ENCODE measurements around the gene SPRING1.

The SPRING1 gene

DNA sequence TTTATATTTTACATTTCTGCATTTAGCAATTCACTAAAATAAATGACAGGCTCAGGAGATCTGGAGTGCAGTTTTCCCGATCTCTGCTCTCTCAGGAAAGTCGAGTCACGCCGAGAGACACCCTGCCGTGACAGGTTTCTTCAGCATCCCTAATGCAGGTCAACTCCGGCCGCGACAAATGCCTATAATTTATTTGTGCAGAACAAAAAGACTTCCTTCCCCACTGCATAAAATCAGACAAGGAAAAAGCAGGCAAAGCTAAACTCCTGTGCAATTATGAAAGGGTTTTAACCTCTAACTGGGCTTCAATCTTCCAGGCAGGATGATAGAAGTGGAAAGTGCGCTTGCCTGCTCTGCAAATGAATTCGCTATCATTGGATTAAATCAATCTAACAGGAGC, 28.1 kb downstream of the SPRING1 start:
- no peak for DNase-seq (ENCODE audit: low read depth in 4 of 4, low spot score in 1 of 4)

DNA sequence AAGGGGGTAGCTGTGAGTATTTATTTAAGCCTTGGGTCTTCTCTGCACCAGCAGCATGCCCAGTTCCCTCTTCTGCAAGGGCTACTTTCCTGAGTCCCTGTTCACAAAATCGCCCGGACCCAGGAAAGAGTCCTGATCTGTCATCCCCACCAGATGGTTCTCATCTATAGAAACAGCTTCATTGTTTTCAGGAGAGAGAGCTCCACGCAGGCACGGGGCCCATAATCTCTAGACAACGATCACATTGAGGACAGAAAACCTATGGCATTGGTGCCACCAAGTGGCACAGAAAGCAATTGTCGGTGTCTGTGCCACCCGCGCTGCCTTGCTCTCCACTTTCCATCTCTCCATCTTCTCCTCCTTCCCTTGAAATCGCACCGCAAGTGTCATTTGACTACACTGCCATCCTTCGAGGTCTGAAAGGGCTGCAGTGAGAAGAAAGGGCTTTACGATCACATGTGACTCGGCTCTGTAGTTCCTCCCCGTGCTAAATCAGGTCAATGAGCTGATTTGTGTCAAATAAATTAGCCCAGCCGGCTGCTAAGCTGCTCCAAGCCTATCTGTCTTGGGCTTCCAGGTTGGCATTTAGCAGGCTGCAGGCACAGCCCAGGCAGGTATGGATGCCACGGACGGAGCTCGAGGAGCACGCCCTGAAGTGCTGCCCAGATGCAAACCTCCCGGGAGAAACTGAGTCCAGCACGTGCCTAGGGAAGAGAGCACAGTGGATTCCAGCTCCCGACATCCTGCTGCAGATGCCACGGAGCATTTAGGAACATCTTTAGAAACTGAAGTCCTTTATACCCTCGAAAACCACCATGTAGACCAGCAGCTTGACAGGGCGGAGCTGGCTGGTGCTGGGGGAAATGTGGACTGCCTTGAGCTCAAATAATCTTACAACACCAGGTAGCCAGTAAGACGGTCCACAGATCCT, 28.8 kb downstream of the SPRING1 start:
- DNase-seq (ENCODE audit: low read depth in 4 of 4, low spot score in 1 of 4), result peak in 2 of 4 experiments; percentile 4 to 18

DNA sequence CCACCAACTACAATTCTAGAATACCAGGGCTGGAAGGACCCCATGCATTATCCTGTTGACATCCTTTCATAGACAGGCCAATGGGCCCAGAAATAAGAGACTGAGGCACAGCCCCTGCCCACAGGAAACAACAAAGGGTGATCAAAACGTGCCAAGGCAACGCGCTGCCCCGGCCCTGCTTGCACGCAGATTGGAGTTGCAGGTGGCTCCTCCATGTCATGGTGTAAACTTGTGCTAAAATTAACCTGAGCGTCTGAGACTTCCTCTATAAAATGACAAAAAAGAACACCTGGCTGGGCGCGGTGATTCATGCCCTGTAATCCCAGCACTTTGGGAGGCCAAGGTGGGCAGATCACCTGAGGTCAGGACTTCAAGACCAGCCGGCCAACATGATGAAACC, 30.1 kb downstream of the SPRING1 start:
- no peak for DNase-seq (ENCODE audit: low read depth in 4 of 4, low spot score in 1 of 4)

DNA sequence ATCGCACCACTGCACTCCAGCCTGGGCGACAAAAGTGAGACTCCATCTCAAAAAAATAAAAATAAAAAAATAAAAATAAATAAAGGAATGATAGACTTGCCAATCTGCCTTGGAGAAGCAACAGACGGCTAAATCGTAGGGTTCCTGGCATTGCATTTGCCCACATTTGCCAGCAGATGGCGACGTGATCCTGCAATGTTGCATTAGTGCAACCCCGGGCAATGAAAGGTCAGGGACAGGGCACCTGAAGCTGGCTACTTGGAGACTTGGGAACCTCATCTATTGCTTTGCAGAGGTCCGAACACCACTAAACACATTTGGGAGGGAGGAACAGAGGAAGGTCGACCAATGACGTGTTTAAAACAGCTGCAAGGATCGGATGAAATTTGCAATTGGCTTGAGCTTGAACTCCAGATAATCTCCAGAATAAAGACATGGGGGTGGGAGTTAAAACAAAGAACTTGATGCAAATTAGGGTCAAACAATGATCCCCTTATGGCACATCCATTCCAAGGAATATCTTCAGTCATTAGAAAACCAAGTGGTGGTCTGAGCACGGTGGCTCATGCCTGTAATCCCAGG, 34.6 kb downstream of the SPRING1 start:
- DNase-seq (ENCODE audit: low read depth in 4 of 4, low spot score in 1 of 4), result peak; percentile 43 to 48 (median 44)

DNA sequence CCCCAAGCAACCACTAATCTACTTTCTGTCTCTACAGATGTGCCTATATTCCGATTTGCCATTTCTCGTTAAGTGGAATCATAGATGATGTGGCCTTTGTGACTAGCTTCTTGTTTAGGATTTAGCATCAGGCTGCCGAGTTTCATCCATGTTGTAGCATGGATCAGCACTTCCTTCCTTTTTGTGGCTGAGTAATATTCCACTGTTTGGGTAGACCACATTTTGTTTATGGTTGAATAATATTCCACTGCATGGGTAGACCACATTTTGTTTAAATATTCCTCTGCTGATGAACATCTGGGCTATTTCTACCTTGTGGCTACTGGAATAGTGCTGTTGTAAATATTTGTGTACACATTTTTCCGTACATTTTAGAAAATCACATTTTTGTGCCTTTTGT, 36.4 kb downstream of the SPRING1 start:
- no peak for DNase-seq (ENCODE audit: low read depth in 4 of 4, low spot score in 1 of 4)

DNA sequence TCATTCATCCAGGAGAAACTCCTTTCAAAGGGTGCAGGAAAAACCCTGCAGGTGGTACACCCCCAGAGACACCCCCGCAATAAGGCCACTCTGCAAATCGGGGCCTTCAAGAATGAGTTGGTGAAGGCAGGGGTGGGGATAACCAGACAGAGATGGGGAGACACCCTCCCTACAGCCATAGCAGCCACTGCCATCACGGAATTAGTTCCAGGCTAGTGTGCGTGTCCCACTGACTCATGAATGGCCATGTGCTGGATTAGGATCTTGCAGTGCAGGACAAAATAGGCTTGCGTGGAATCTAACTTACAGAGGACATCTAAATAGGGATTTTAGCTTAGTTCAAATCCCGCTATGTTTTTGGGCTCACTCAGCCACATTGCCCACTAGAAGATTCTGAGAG, 37.8 kb downstream of the SPRING1 start:
- no peak for DNase-seq (ENCODE audit: low read depth in 4 of 4, low spot score in 1 of 4)

DNA sequence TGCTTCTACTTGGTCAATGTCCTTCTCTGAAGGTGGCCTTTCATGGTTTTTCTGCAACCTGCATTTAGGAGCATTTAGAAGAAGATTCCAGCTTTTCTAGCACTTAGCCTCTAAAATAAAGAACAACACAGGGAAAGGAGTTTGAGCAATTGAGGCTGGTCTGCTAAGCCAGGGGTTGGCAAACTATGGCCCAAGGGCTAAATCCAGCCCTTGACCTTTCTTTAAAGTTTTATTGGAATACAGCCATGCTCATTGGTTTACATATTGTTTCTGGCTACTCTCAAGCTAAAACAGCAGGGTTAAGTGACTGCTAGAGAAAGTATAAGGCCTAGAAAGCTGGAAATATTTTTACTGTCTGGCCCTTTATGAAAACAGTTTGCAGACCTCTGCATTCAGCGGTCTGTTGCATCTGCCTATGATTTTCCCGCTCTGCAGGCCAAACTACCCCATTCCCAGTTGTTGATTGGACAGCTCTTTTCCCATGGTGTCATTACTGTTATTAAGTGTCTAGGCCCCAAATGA, 39.3 kb downstream of the SPRING1 start:
- no peak for DNase-seq (ENCODE audit: low read depth in 4 of 4, low spot score in 1 of 4)

DNA sequence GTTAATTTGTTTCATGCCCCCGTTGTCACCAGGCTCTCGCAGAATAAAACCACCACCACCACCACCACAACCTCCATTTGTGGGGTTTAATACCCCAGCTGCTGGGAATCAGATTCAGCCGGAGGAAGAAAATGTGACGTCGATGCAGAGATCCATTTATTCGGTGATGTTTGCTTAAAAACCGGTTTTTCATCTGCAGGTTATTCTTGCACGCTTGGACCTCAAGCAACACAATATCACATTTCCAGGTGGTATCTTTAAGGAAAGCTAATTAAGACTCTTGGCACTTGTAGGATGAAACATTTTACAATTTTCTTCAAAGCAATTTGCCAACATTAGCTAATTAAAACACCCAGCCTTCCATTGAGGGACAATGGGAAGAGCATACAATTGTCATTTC, 39.8 kb downstream of the SPRING1 start:
- DNase-seq (ENCODE audit: low read depth in 4 of 4, low spot score in 1 of 4), result no peak

DNA sequence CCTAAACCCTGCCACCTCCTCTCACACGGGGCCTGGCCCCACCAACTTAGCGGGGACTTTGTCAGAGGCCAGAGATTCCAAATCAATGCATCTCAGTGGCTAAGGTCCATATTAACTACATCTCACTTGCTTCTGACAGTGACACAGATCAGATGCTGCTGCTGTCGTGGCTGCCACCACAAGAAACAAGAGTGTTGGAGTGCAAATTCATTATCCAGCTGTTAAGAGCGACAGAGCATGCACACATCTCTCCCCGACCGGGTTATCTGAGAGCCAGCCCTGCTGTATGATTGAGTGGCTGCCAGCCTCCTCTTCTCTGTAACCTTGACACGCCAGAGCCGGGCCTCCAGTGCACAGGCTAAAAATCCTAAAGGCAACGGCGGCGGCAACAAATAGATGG, 40.2 kb downstream of the SPRING1 start:
- no peak for DNase-seq (ENCODE audit: low read depth in 4 of 4, low spot score in 1 of 4)

DNA sequence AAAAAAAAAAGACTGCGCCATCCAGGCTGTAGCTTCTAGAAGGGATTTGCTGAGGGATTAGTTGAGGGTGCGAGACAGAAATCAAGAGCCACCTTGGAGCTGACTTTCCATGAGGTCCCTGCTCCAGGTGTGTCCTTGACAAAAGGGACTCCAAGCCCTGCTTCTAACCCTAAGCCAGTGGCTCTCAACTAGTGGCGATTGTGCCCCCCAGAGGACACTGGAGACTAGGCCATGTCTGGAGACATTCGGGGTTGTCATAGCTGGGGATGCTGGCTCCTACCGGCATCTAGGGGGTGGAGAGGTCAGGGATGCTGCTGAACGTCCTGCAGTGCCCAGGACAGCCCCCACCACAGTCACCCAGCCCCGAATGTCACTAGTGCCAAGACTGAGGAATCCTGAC, 40.6 kb downstream of the SPRING1 start:
- no peak for DNase-seq (ENCODE audit: low read depth in 4 of 4, low spot score in 1 of 4)

DNA sequence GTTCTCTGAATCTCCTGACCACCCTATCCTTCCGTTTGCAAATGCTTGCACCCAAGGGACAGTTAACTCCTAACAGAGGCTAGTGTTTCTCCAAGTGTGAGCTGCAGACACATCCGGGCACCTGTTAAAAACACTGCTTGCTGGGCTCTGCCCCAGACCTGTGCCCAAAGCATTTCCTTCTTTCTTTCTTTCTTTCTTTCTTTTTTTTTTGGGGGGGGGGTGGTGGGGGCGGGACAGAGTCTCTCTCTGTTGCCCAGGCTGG, 42.5 kb downstream of the SPRING1 start:
- DNase-seq (ENCODE audit: low read depth in 4 of 4, low spot score in 1 of 4), result no peak

DNA sequence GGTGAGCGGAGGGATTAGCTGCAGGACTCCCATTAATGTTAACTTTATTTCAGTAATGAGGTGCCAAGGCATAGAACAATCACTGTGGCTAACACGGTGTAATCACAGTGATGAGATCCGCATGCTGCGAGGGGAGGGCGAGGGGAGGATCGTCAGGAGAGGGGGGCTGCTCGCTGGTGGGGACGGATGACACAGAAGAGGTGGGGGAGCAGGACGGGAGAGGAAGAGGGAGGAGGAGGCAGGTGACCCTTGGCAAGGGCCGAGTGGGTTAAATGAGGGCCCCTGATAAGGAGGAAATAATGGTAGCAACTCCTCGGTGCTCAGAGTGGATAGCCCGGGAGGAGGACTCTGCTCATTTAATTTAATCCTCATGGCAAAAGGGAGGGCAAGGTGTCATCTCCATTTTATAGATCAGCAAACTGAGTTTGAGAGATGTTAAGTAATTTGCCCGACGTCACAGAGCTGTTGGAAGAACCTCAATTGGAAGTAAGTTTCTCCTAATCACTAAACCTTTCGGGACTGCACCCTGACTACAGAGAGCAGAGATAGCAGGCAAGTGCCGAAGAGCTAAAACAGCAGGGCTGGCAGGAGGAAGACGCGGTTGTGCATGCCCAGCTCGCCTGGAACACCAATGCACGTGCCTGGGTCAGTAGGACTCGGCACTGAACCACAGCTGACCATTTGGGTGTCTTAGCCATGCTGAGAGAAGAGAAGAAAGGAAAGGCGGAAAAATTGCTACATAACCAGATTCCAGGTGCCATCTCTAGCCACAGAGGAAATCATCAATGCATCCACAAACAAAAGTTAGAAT, 43.0 kb downstream of the SPRING1 start:
- DNase-seq (ENCODE audit: low read depth in 4 of 4, low spot score in 1 of 4), result no peak

DNA sequence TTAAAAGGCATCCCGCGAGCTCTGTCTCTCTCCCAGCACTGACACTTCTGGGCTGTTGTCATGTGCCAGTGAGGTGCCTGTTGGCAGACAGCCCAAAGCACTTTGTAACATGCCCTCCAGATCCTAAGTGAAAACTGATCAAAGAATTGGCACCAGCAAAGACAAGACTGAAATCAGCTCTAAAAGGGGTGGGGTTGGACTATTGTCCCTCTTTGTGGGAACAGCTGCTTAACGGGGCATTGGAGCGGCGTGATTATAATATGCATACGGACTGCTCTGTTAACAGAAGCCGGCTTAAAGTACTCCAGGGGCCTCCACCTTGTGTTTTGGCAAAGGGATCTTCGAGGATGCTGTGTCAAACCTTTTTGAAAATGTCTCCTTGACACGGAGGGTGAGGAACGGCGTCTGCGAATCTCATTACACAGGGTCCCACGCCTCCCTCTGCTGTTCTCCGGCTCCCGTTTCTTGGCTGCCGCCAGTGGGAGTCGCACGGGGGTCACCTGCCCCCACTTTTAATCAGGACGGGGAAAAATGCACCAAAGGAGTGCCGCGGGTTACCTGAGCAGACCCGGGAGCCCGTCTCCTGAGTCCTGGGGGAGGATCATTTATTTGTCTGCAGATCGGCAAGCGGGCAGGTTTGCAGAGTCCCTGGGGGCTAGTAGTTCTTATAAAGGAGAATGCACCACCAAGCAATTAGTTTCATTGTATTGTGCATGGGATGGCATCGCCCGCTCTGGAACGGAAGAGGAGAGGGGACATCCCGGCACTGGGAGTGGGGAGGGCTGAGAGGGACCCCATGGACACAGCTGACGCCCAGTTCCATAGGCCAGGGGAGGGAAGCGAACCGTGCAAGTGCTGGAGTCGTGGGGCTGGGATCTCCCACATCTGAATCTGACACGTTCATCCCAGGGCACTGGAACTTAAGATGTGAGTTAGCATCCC, 44.3 kb downstream of the SPRING1 start:
- no peak for DNase-seq (ENCODE audit: low read depth in 4 of 4, low spot score in 1 of 4)

DNA sequence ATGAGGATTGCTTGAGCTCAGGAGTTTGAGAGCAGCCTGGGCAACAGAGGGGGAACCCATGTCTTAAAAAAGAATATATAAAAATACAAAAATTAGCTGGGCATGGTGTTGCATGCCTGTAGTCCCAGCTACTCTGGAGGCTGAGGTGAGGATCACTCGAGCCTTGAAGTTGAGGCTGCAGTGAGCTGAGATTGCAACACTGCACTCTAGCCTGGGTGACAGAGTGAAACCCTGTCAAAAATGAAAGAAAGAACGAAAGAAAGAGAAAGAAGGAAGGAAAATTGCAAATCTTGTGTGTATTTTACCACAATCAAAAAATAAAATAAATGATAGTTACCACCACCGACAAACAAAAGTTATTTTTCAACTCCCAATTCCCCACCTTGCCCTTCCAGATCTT, 45.3 kb downstream of the SPRING1 start:
- no peak for DNase-seq (ENCODE audit: low read depth in 4 of 4, low spot score in 1 of 4)

DNA sequence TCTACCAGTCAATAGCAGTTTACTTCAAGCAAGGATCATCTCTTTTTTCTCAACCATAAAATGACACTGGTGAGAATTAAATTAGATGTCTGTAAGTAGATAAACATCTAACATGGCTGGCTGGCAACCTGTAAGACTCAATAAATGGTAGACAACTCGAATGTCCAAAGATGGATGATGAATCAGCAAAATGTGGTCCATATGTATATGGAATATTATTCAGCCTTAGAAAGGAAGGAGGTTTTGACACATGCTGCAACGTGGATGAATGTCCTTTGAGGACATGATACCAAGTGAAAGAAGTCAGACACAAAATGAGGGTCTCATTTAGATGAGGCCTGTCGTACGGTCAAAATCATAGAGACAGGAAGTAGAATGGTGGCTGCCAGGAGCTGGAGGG, 46.2 kb downstream of the SPRING1 start:
- DNase-seq (ENCODE audit: low read depth in 4 of 4, low spot score in 1 of 4), result no peak

DNA sequence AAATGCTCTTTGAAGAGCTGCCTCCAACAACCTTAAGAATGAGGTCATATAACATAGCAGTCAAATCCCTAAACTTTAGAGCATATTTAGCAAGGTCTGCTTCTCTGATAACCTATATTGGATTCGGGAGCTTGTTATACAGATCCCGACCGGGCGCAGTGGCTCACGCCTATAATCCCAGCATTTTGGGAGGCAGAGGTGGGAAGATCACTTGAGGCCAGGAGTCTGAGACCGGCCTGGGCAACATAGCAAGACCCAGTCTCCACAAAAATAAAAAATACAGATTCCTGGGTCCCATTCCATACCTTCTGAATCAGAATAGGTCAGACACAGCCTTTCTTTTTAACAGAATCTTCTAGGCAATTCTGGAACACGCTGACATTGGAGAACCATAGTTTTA, 46.7 kb downstream of the SPRING1 start:
- no peak for DNase-seq (ENCODE audit: low read depth in 4 of 4, low spot score in 1 of 4)

DNA sequence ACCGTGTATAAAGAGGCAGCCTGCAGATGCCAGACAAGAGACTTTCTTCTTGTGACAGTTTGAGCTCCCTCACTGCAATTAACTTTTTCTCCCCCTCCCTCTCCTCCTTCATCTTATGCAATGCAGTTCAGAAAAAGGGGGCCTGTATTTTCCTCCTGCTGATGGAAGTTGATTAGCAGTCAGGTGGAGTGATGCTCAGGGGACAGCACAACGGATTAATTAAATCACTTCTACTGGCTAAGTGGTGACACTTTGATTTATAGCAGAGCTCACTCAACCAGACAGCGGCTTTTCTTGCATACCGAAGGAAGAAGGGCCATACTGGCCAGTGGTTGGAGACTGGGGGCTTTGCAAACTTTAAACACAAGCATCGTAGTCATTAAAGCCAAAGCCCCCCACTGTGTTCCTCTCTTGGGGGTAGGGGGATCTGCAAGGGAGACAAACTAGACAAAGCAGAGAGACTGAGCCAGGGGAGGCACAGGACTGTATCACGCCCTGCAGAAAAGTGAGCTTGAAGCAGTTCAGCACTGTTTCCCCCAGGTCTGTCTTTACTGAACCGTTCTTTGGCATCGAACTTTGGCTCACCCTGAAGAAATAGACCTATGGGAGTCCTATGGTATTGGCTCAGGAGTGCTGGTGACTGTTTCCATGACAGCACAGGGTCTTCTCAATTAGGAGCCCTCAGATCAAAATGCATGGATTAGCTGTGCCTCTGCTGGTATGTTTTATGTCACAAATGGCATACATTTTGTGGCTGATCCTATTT, 47.7 kb downstream of the SPRING1 start:
- DNase-seq (ENCODE audit: low read depth in 4 of 4, low spot score in 1 of 4), result no peak

DNA sequence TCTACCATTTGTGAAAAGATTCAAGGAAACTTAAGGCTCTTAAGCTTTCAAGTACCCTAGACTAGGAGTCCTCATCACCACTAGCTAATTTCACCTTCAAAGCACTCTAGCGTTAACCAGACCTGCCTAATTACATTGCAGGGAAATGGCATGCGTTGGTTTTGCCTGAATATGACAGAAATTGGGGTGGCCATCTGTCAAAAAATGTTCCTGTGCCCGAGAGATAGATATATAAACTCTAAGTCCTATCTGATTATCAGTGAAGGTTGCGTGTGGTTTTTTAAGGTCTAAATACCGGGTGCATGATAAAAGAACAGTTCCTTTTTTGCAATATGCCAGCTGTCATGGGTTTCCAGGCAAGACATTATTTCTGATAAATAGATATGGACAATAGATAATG, 48.3 kb downstream of the SPRING1 start:
- no peak for DNase-seq (ENCODE audit: low read depth in 4 of 4, low spot score in 1 of 4)

Data from stimulated activated CD4-positive, alpha-beta T cell treated with anti-CD3 and anti-CD28 coated beads, Interleukin-1b, Interleukin-23, amount 100 ng/mL, for 24 hours (primary cell).